ENCODE data around the gene ADAMTSL2.

Gene ADAMTSL2

GRCh38 chr9:133590231-133590855 lies 55.8 kb downstream of the ADAMTSL2 start:
- DNase-seq (ENCODE audit: low read depth), result no peak
- no peak overlapping the region for H3K4me3 ChIP-seq (ENCODE audit: control insufficient read depth, low read depth, low read length)
- no peak for TF ChIP-seq CTCF (IDR thresholded peaks at IDR 0.05; ENCODE audit: control insufficient read depth, insufficient read depth, low read depth, low read length, missing control alignments)

GRCh38 chr9:133591116-133591910 lies 56.8 kb downstream of the ADAMTSL2 start:
- DNase-seq (ENCODE audit: low read depth), result no peak
- no peak overlapping the region for H3K4me3 ChIP-seq (ENCODE audit: control insufficient read depth, low read depth, low read length)
- no peak for TF ChIP-seq CTCF (IDR thresholded peaks at IDR 0.05; ENCODE audit: control insufficient read depth, insufficient read depth, low read depth, low read length, missing control alignments)

GRCh38 chr9:133591985-133592384 lies 57.5 kb downstream of the ADAMTSL2 start:
- H3K4me3 ChIP-seq (ENCODE audit: control insufficient read depth, low read depth, low read length), result no peak overlapping the region
- no peak for TF ChIP-seq CTCF (IDR thresholded peaks at IDR 0.05; ENCODE audit: control insufficient read depth, insufficient read depth, low read depth, low read length, missing control alignments)
- no peak for DNase-seq (ENCODE audit: low read depth)

GRCh38 chr9:133592731-133593409 lies 58.4 kb downstream of the ADAMTSL2 start:
- H3K4me3 ChIP-seq (ENCODE audit: control insufficient read depth, low read depth, low read length), result no peak overlapping the region
- no peak for TF ChIP-seq CTCF (IDR thresholded peaks at IDR 0.05; ENCODE audit: control insufficient read depth, insufficient read depth, low read depth, low read length, missing control alignments)
- no peak for DNase-seq (ENCODE audit: low read depth)

- TF ChIP-seq CTCF (IDR thresholded peaks at IDR 0.05; ENCODE audit: control insufficient read depth, insufficient read depth, low read depth, low read length, missing control alignments), result no peak
- no peak overlapping the region for H3K4me3 ChIP-seq (ENCODE audit: control insufficient read depth, low read depth, low read length)
- no peak for DNase-seq (ENCODE audit: low read depth)
Measured at GRCh38 chr9:133593587-133594253, 59.2 kb downstream of the ADAMTSL2 start.

GRCh38 chr9:133594310-133594709 lies 59.8 kb downstream of the ADAMTSL2 start:
- H3K4me3 ChIP-seq (ENCODE audit: control insufficient read depth, low read depth, low read length), result no peak overlapping the region
- no peak for TF ChIP-seq CTCF (IDR thresholded peaks at IDR 0.05; ENCODE audit: control insufficient read depth, insufficient read depth, low read depth, low read length, missing control alignments)
- no peak for DNase-seq (ENCODE audit: low read depth)

All from AG09309 (cell line).